Measurements from ENCODE around the gene USP2.

Gene USP2, protein sequence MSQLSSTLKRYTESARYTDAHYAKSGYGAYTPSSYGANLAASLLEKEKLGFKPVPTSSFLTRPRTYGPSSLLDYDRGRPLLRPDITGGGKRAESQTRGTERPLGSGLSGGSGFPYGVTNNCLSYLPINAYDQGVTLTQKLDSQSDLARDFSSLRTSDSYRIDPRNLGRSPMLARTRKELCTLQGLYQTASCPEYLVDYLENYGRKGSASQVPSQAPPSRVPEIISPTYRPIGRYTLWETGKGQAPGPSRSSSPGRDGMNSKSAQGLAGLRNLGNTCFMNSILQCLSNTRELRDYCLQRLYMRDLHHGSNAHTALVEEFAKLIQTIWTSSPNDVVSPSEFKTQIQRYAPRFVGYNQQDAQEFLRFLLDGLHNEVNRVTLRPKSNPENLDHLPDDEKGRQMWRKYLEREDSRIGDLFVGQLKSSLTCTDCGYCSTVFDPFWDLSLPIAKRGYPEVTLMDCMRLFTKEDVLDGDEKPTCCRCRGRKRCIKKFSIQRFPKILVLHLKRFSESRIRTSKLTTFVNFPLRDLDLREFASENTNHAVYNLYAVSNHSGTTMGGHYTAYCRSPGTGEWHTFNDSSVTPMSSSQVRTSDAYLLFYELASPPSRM

GRCh38 chr11:119381181-119381988 is at the start of gene USP2:
TSS of gene USP2 (minus strand) at chr11:119381690. CDS start at chr11:119373480, 8,210 bp downstream.
- DNase-seq (ENCODE audit: low spot score) = peak; percentile 97

GRCh38 chr11:119427279-119427678 is 45.8 kb upstream of the USP2 start:
- no peak for DNase-seq (ENCODE audit: low spot score)

DNA sequence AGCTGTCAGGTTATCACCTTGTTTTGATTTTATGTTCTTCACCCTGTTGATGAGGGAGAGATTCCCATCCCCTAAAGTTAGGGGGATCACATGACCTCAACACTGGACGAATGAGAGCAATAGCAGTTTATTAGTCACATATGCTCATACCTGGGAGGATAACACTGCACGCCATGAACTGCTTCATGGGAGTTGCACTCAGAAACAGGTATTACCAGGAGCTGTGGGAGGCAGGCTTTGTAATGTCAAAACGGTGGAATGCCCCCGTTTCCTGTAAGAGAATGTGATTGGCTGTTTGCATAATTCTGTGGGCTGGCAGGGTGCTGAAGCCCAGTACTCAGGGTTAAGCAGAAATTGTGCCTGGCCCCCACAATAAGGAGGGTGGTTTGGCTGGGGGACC is 44.7 kb upstream of the USP2 start:
- no peak for DNase-seq (ENCODE audit: low spot score)

DNA sequence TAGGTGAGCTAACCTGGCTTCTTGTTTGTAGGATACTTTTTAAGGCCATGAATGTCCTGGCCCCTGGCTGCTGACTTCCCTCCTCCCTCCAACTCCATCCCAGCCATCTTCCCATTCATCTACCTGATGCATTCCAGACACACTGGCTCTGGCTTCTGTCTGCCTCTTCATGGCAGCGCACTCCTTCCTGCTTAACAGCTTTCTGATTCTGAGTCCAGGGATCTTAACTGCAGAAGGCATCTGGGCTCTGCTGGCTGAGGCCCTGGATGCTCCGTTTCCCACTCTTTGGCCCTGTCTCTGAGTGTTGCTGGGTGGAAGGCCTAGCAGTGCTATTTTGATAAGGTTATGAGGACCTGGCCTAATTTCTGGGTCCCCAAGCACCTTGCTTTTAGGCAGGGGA is 43.3 kb upstream of the USP2 start:
- no peak for DNase-seq (ENCODE audit: low spot score)

DNA sequence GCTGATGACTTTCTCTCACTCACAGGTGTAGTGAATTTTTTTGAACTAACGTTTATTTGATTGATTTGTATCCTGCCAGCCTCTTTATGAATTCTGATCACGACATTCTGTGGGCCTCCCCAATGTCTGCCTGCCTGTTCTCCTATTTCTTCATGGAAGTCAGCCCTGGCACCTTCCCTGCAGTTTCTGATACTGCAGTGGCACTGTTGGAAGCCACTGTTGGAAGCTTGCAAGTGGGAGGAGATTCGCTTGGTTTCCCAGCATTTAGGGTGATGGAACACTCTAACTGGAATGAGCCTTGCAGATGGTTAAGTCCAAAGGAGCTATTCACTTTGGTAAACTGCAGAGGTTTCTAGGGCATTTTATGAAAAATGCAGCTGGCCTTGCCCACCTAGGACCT is 42.8 kb upstream of the USP2 start:
- no peak for DNase-seq (ENCODE audit: low spot score)

GRCh38 chr11:119423509-119424254 is 42.2 kb upstream of the USP2 start:
- no peak for DNase-seq (ENCODE audit: low spot score)

GRCh38 chr11:119422809-119423508 is 41.5 kb upstream of the USP2 start, which contains the start of gene THY1:
TSS of gene THY1 (minus strand) at chr11:119423172. CDS start at chr11:119420905, 2,267 bp downstream.
- DNase-seq (ENCODE audit: low spot score) = no peak

DNA sequence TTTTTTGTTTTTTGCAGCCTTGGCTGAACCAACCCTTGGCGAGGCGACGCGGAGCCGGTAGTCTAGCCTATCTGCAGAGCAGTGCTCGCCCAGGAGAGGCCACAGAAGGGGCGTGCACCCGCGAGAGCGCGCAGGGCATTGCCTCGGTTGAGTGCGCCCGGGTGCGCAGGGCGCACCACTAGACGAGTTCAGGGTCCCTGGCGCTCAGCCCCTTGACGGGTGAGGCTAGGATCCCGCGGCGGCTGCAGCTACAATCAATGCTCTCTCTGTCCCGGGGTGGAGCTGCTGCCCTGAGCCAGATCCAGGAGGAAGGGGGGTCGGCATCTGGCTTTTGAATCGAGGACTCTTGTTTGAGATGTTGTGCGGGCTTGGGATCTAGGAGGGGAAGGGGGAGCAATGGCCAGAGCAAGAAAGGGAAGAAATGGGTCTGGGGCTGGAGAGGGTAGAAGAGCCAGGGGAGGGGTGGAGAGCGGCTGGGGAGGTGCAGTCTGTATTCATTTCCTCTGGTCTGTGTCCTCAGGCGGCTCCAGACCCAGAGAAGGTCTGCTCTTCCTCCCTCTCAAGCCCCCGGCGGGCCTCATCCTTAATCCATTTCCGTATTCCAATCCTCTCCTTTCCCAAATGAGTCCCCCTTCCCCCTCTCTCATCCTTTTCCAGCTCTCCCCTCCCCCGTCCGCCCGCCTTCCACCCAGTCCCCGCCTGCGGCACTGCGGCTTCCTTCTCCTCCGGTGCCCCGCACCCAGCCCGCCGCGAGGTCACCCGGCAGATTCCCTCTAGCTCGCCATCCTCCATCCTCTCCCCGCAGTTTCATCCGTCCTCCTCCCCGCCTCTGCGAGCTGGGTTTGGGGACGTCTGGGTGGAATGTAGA is 40.7 kb upstream of the USP2 start:
- DNase-seq (ENCODE audit: low spot score) = peak; percentile 10

- DNase-seq (ENCODE audit: low spot score) = no peak
Measured at GRCh38 chr11:119421351-119421750, 39.9 kb upstream of the USP2 start.

GRCh38 chr11:119420631-119421030 is 39.1 kb upstream of the USP2 start:
- no peak for DNase-seq (ENCODE audit: low spot score)

DNA sequence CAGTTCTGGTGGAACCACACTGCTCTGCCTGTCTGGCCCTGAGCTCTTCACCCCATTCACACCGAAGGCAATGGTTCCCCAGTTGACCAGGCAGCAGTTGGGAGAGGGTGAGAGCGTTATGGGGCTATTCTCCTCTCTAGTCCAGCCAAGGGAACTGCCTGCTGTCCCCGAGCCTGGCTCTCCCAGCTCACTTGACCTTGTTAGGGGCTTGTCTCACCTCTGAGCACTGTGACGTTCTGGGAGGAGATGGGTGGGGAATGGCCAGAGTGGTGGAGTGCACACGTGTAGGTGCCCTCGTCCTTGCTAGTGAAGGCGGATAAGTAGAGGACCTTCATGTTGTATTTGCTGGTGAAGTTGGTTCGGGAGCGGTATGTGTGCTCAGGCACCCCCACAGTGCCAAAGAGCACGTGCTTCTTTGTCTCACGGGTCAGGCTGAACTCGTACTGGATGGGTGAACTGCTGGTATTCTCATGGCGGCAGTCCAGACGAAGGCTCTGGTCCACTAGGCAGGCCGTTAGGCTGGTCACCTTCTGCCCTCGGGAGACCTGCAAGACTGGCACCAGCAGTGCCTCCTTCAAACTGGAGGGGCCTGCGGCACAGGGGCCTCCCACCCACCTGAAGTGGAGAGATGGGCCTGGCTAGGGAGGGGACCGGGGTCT is 38.5 kb upstream of the USP2 start:
- DNase-seq (ENCODE audit: low spot score) = peak; percentile 90

GRCh38 chr11:119419246-119419645 is 37.8 kb upstream of the USP2 start:
- no peak for DNase-seq (ENCODE audit: low spot score)

GRCh38 chr11:119418759-119419158 is 37.3 kb upstream of the USP2 start:
- DNase-seq (ENCODE audit: low spot score) = no peak

- peak; percentile 83 for DNase-seq (ENCODE audit: low spot score)
Measured at GRCh38 chr11:119417726-119418540, 36.4 kb upstream of the USP2 start.

DNA sequence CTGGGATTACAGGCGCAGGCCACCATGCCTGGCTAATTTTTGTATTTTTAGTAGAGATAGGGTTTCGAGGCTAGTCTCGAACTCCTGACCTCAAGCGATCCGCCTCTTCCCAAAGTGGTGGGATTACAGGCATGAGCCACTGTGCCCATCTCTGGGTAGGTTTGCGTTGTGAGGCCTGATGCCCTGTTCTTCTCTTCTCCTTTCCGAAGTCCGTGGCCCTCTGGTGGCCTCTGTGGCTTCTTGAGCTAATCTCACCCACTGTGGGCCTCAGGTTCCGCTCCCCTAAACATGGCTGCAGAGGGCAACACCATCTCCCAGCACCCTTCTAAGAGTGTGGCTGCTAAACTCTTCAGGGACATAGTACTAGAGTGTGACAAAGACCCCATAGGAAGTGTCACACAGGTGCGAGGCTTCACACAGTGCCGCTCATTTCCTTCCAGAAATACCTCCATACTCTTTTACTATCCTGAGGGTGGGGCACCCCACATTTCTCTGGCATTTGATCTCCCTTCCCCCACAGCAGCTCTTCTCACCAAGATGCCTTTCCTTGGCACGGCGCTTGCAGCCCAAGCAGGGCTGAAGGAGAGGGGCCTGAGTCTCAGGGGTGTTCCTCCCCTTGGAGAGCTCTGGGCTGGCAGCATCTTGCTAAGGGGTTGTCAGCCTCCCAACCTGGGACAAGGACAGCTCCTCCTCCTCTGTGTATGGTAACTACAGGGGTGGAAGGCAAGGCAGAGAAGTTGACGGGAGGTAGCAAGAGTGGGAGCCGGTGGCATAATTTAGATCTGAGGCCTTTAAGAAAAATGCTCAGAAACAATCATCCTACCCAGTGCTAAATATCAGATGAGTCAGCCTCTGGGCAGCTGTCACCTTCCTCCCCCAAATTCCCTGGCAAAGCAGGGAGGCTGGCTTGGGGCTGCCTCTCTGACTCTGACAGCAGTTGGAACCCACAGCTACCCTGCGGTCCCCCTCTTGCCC is 35.4 kb upstream of the USP2 start:
- DNase-seq (ENCODE audit: low spot score) = peak; percentile 54

DNA sequence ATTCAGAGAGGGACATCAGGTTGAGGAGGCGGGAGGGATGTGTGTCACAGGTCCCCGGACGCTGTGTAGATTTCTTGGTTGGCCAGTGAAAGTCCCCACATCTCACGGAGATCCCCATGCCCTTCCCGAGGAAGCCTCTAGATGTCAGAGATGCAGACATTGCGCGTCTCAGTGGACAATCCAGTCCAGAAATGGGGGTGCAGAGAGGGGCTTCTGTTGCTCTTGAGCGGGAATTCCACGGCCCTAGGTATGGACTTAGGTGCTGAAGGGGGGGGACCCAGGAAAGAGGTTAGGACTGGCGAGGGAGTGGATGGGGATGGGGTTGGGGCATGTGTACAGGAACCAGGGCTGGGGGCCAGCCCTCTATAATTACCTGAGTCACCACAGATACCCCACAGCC is 34.5 kb upstream of the USP2 start:
- DNase-seq (ENCODE audit: low spot score) = no peak

GRCh38 chr11:119415517-119415916 is 34.0 kb upstream of the USP2 start:
- DNase-seq (ENCODE audit: low spot score) = no peak

DNA sequence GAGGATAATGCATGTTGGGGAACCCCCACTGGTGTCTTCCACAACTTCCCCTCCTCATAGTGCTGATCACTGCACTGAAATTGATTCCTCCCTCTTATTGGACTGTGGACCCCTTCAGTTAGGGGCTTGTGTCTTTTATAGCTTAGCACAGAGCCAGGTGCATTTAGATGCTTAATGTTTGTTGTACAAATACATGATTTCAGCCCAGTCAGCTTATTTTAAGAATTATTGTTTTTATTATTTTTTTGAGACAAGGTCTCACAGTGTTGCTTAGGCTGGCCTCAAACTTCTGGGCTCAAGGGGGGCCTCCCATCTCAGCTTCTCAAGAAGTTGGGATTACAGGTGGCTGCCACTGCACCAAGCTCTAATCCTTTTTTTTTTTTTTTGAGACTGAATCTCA is 33.2 kb upstream of the USP2 start:
- DNase-seq (ENCODE audit: low spot score) = no peak

Data from kidney tubule cell (primary cell).